ENCODE measurements around the gene AUTS2.

AUTS2 gene

GRCh38 chr7:70680743-70681468 is 1082.6 kb downstream of the AUTS2 start:
- H2AFZ ChIP-seq (ENCODE audit: low read length) = no peak overlapping the region
- H3K4me1 ChIP-seq (ENCODE audit: insufficient read depth, low read length, poor library complexity, severe bottlenecking) = peaks cover 38% of the 10 kb centered on the region
- H3K9me2 ChIP-seq (replicated peaks; ENCODE audit: low read depth, low read length) = no peaks in the 10 kb centered on the region
- TF ChIP-seq EZH2phosphoT487 (IDR thresholded peaks at IDR 0.05; ENCODE audit: borderline replicate concordance) (no peak), CTCF (conservative IDR thresholded peaks at IDR 0.05; ENCODE audit: low read length) (no peak)
- no peak overlapping the region for H3K4me3 ChIP-seq (ENCODE audit: low read length, poor library complexity, severe bottlenecking)
- H3K27me3 ChIP-seq (ENCODE audit: insufficient read depth, low read length, poor library complexity, severe bottlenecking) = no peaks in the 10 kb centered on the region
- H3K4me2 ChIP-seq (ENCODE audit: low read depth, low read length, poor library complexity, severe bottlenecking) = no peak overlapping the region
- no peak overlapping the region for H3K9ac ChIP-seq (ENCODE audit: low read depth, low read length, poor library complexity, severe bottlenecking)
- no peaks in the 10 kb centered on the region for H4K20me1 ChIP-seq (ENCODE audit: insufficient read depth, low read length, poor library complexity, severe bottlenecking)
- H3K79me2 ChIP-seq (ENCODE audit: insufficient read depth, low read length) = no peaks in the 10 kb centered on the region
- peaks cover 6% of the 10 kb centered on the region; the same call in 1 of the 2 replicates for H3F3A ChIP-seq (ENCODE audit: low read depth)
- H3K36me3 ChIP-seq (ENCODE audit: insufficient read depth, low read length) = no peaks in the 10 kb centered on the region
- no peaks in the 10 kb centered on the region for H3K9me3 ChIP-seq (ENCODE audit: insufficient read depth, low read depth, low read length)

- no peaks in the 10 kb centered on the region for H3K9me3 ChIP-seq (ENCODE audit: insufficient read depth, low read depth, low read length)
- no peak overlapping the region for H3K9ac ChIP-seq (ENCODE audit: low read depth, low read length, poor library complexity, severe bottlenecking)
- no peak overlapping the region for H3K4me3 ChIP-seq (ENCODE audit: low read length, poor library complexity, severe bottlenecking)
- H3K9me2 ChIP-seq (replicated peaks; ENCODE audit: low read depth, low read length) = no peaks in the 10 kb centered on the region
- H3K27me3 ChIP-seq (ENCODE audit: insufficient read depth, low read length, poor library complexity, severe bottlenecking) = no peaks in the 10 kb centered on the region
- peaks cover 38% of the 10 kb centered on the region for H3K4me1 ChIP-seq (ENCODE audit: insufficient read depth, low read length, poor library complexity, severe bottlenecking)
- H3K36me3 ChIP-seq (ENCODE audit: insufficient read depth, low read length) = no peaks in the 10 kb centered on the region
- H4K20me1 ChIP-seq (ENCODE audit: insufficient read depth, low read length, poor library complexity, severe bottlenecking) = no peaks in the 10 kb centered on the region
- peak overlapping the region; percentile 23 for H3K4me2 ChIP-seq (ENCODE audit: low read depth, low read length, poor library complexity, severe bottlenecking)
- H3K79me2 ChIP-seq (ENCODE audit: insufficient read depth, low read length) = no peaks in the 10 kb centered on the region
- TF ChIP-seq EZH2phosphoT487 (IDR thresholded peaks at IDR 0.05; ENCODE audit: borderline replicate concordance) = no peak
- H2AFZ ChIP-seq (ENCODE audit: low read length) = no peak overlapping the region
- peaks cover 6% of the 10 kb centered on the region; the same call in 1 of the 2 replicates for H3F3A ChIP-seq (ENCODE audit: low read depth)
These were observed 1083.4 kb downstream of the AUTS2 start for GRCh38 chr7:70681469-70682350.

- H3K9me3 ChIP-seq (ENCODE audit: insufficient read depth, low read depth, low read length) = no peaks in the 10 kb centered on the region
- no peaks in the 10 kb centered on the region for H4K20me1 ChIP-seq (ENCODE audit: insufficient read depth, low read length, poor library complexity, severe bottlenecking)
- no peaks in the 10 kb centered on the region for H3F3A ChIP-seq (ENCODE audit: low read depth)
- H3K9me2 ChIP-seq (replicated peaks; ENCODE audit: low read depth, low read length) = no peaks in the 10 kb centered on the region
- H3K27me3 ChIP-seq (ENCODE audit: insufficient read depth, low read length, poor library complexity, severe bottlenecking) = no peaks in the 10 kb centered on the region
- TF ChIP-seq CTCF (conservative IDR thresholded peaks at IDR 0.05; ENCODE audit: low read length) (no peak), EZH2phosphoT487 (IDR thresholded peaks at IDR 0.05; ENCODE audit: borderline replicate concordance) (no peak)
- H3K36me3 ChIP-seq (ENCODE audit: insufficient read depth, low read length) = no peaks in the 10 kb centered on the region
- H3K4me2 ChIP-seq (ENCODE audit: low read depth, low read length, poor library complexity, severe bottlenecking) = no peak overlapping the region
- no peak overlapping the region for H3K4me3 ChIP-seq (ENCODE audit: low read length, poor library complexity, severe bottlenecking)
- no peak overlapping the region for H2AFZ ChIP-seq (ENCODE audit: low read length)
- no peak overlapping the region for H3K9ac ChIP-seq (ENCODE audit: low read depth, low read length, poor library complexity, severe bottlenecking)
- peaks cover 27% of the 10 kb centered on the region for H3K4me1 ChIP-seq (ENCODE audit: insufficient read depth, low read length, poor library complexity, severe bottlenecking)
- no peaks in the 10 kb centered on the region for H3K79me2 ChIP-seq (ENCODE audit: insufficient read depth, low read length)
These were observed 1085.9 kb downstream of the AUTS2 start for GRCh38 chr7:70684173-70684572.
